Peyer's patch (tissue), 4 donors: Measurements from ENCODE around the gene NDRG2. TPM values are rescaled to one million over a fixed set of nuclear protein-coding genes. Genes with fewer than 3 reads are reported as not detected.

Experiments
- DNase-seq, 3 donors: peaks; one replicate each; pipeline ENCODE4 v3.0.0-alpha.2; 2017 to 2019
- H3K27ac ChIP-seq, 4 donors: fragments of 200-600 bp; sonication (generic); one replicate each; pipeline ENCODE4 v1.5.1; 2016 to 2019
- H3K27me3 ChIP-seq, 2 donors: fragments of 200-600 bp; sonication (generic); one replicate each; pipeline ENCODE4 v1.5.1; 2019
- H3K36me3 ChIP-seq, 3 donors: fragments of 200-600 bp; sonication (generic); one replicate each; pipeline ENCODE4 v1.5.1; 2016 to 2019
- H3K4me1 ChIP-seq, 4 donors: fragments of 200-600 bp; sonication (generic); one replicate each; pipeline ENCODE4 v1.5.1; 2016 to 2019
- H3K4me3 ChIP-seq, 4 donors: fragments of 200-600 bp; sonication (generic); 1 replicate in 3 of 4; 2 replicates in 1 of 4; pipeline ENCODE4 v1.5.1; 2016 to 2019; ENCODE audit warnings: mild to moderate bottlenecking in 1 of 4
- H3K9me3 ChIP-seq, 4 donors: fragments of 200-600 bp; sonication (generic); one replicate each; pipeline ENCODE4 v1.5.1; 2016 to 2019; ENCODE audit warnings: mild to moderate bottlenecking in 1 of 4
- CTCF ChIP-seq, 6 experiments: fragments of 450-650 bp in 4 of 6; fragments of 200-600 bp in 2 of 6; sonication (generic) in 1 of 6; IDR thresholded peaks; one replicate each; pipeline ENCODE4 v1.5.1; 2017 to 2019; ENCODE audit warnings: antibody characterized with exemption in 6 of 6, mild to moderate bottlenecking in 3 of 6, moderate library complexity in 1 of 6
- POLR2A ChIP-seq, 2 donors: fragments of 450-650 bp; IDR thresholded peaks; one replicate each; pipeline ENCODE4 v1.5.1; 2017; ENCODE audit warnings: antibody characterized with exemption in 2 of 2, mild to moderate bottlenecking in 2 of 2, moderate library complexity in 2 of 2
- total RNA-seq, 4 donors: library from RNA; depleted of rRNA; stranded (reverse); fragments of >200 nt; gene quantifications; one replicate each; pipeline ENCODE4 v1.1.0, GENCODE V29; 2016

The NDRG2 gene
- total RNA-seq, 4 donors from 2014 or later: 85.6 to 137 (median 127) TPM

DNA sequence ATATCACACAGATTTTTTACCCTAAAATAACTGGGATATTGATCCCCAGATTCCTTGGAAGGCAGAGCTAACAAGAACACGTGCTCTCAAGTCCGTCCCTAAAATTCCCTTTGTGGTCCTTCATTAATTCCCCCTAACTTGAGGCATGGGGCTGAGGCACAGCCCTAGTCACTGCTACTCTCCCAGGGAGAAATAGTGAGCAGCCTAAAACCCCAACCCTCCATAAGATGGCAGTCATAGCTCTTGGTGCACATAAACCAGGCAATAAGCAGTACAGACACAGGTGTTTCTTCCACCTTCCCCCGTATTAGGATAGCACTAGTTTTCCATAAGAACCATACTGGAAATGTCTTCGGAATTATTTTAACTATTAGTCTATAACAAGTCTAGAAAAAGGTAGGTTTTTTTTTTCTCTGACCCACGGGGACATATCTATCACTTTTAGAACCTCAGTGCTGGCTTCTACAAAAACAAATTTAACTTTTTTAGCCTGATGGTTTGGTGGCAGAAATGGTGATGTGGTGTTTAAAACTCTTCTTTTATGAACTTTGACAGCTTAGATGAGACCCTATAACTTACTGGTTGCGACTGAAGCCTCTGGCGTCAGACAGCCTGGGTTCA is 42.1 kb upstream of the NDRG2 start:
- Histone ChIP-seq H3K36me3 (no peaks in the 10 kb centered on the region), H3K9me3 (no peaks in the 10 kb centered on the region), H3K27me3 (no peaks in the 10 kb centered on the region), H3K4me3 (no peak overlapping the region), H3K4me1 (peaks cover 0 to 31% (median 23%) of the 10 kb centered on the region in 4 donors), H3K27ac (no peak overlapping the region)
- no peak for DNase-seq
- TF ChIP-seq CTCF (IDR thresholded peaks at IDR 0.05) (peak in 3 of 6 experiments; percentile 19 to 25 (median 20)), POLR2A (IDR thresholded peaks at IDR 0.05) (no peak)

DNA sequence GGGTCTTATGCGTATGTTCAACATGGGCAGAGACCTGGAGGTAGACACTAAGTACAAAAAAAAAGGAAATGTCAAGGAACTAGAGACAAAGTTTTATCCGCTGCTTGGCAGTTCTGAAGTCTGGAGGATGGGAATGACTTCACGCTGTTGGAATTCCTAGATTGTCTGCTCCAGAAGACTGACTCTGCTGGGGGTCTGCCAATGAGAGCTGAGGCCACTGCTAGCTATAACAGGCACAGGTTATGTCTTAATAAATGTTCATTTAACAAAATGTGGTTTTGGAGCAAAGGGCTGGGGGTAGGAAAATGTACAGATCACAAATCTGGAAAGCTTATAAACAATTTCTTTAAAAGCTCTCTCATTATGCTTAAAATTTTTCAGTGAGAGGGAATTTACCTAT is 38.6 kb upstream of the NDRG2 start:
- no peak overlapping the region for H3K4me3 ChIP-seq
- no peak for DNase-seq
- TF ChIP-seq POLR2A (IDR thresholded peaks at IDR 0.05) (no peak), CTCF (IDR thresholded peaks at IDR 0.05) (no peak)
- no peaks in the 10 kb centered on the region for H3K27me3 ChIP-seq
- no peaks in the 10 kb centered on the region for H3K36me3 ChIP-seq
- no peak overlapping the region for H3K27ac ChIP-seq
- peaks cover 0 to 4% (median under 1%) of the 10 kb centered on the region in 4 donors for H3K4me1 ChIP-seq
- no peaks in the 10 kb centered on the region for H3K9me3 ChIP-seq

DNA sequence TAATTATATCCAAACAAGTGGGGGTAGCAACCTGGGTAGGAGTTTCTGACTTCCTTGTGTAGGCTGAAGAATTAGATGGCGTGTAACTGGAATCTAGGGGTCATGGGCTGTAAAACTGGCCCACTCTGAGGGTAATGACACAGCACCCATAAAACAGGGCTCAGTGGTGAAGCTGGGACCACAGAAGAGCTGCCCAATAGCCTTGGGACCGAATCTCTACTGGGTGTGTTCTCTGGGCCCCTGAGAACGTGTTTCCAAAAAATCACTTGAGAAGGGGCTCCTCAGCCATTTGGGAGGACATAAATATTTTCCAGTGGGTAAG is 36.4 kb upstream of the NDRG2 start:
- Histone ChIP-seq H3K36me3 (no peaks in the 10 kb centered on the region), H3K9me3 (no peaks in the 10 kb centered on the region), H3K4me1 (peaks cover 0 to 4% (median 0%) of the 10 kb centered on the region in 4 donors), H3K27ac (peak overlapping the region in 1 of 4 donors; percentile 9), H3K27me3 (no peaks in the 10 kb centered on the region), H3K4me3 (no peak overlapping the region)
- no peak for DNase-seq
- TF ChIP-seq CTCF (IDR thresholded peaks at IDR 0.05) (no peak), POLR2A (IDR thresholded peaks at IDR 0.05) (no peak)

DNA sequence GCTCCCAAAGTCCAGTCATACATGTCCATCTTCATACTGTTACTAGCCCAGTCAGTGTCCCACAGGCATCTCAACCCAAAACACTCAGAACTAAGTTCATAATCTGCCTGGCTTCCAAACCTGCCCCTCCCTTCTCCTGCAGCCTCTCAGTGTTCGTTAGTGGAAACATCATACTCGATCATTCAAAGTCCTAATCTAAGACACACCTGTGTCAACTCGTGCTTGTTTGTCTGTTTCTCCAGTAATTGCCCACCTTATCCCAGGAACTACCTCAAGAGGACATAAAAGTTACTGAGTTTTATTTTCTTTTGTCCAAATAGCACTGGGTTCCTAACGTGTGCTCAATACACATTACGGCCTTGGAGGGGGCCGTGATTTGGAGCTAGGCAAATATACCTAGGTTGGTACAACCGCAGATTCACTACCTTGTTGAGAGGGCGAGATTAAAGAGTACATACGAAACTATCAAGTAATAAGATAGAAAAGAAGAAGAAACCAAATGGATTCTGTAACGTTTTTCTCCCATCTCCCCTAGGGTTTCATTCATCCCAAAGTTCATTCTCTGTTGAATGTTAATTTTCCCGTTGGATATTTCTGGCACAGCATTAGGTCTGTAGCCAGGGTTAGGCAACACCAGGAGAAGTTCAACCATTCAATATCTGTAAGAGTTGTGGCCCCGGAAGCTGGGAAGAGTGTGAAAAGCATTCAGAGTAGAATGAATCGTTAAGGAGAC is 35.9 kb upstream of the NDRG2 start:
- TF ChIP-seq POLR2A (IDR thresholded peaks at IDR 0.05): no peak
- TF ChIP-seq CTCF (IDR thresholded peaks at IDR 0.05): no peak
- DNase-seq: no peak
- Histone ChIP-seq H3K27ac (peak overlapping the region in 2 of 4 donors; percentile 3 to 9), H3K4me3 (no peak overlapping the region), H3K4me1 (peaks cover 0 to 4% (median 0%) of the 10 kb centered on the region in 4 donors), H3K27me3 (no peaks in the 10 kb centered on the region), H3K36me3 (no peaks in the 10 kb centered on the region), H3K9me3 (no peaks in the 10 kb centered on the region)

DNA sequence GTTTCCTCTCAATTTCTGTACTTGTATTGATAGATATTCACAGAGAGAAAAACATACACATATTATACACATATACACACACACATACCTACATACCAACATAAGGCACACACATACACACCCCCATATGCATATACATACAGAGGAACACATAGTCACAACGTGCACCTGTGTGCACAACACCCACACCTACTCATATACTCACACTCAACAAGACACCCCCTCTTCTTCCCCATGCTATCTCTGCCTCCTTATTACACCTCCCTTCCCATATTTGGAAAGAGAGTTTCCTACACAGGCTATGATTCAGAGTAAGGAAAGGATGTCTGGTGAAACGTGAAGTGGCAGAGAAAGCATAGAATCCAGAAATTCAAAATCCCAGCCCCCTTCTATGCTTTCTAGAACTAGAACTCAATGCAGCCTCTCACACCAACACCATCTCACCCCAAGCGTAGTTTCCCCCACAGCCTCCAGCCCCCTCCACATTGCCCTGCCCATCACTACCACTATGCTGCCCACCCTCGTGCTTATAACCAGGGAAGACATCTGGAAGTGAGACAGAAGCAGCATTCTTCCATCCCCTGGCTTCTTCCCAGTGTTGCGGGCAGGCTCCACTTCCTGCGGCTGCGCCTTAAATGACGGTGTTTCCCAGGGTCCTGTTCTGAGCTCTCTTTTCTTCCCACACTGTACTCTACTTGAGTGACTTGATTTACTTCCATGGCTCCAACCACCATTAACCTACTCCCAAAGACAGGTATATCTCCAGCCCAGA is 35.2 kb upstream of the NDRG2 start:
- Histone ChIP-seq H3K36me3 (no peaks in the 10 kb centered on the region), H3K27ac (peak overlapping the region in 1 of 4 donors; percentile 3)

More for the DNA sequence above, 35.2 kb upstream of the NDRG2 start:
- H3K4me3 ChIP-seq: no peak overlapping the region
- H3K27me3 ChIP-seq: no peaks in the 10 kb centered on the region
- no peak for TF ChIP-seq CTCF (IDR thresholded peaks at IDR 0.05)
- no peak for TF ChIP-seq POLR2A (IDR thresholded peaks at IDR 0.05)
- DNase-seq: no peak
- peaks cover 0 to 4% (median 0%) of the 10 kb centered on the region in 4 donors for H3K4me1 ChIP-seq
- no peaks in the 10 kb centered on the region for H3K9me3 ChIP-seq
